Measurements from ENCODE around the gene RIMKLB. TPM values are rescaled to one million over a fixed set of nuclear protein-coding genes. Genes with fewer than 3 reads are reported as not detected.

RIMKLB gene
- total and polyA plus RNA-seq, 2 of the 4 experiments (the other 2 are of a cell fraction) = 12.5 to 18.8 TPM

DNA sequence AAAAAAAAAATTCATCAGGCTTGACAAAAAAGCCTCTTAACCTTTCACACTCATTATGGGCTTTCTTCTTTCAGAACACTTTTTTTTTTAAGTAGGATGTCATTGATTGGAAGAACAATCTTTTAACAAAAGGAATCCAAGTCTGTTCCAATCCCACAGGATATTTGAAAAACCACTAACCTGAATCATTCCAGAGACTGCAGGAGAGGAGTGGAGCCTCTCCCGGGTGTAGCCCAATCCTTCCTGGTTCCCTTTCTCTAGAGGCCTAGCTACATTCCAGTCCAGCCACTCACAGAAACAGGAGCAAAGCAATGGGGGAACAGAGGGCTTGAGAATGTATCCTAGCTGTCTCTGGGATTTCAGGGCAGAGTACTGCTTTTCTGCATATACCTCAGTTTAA lies 39.4 kb upstream of the RIMKLB start:
- Histone ChIP-seq H2BK20ac (ENCODE audit: low read depth, low read length) (no peak overlapping the region), H3K4ac (ENCODE audit: low read depth, low read length) (no peak overlapping the region), H4K91ac (ENCODE audit: insufficient read depth, low read depth, low read length) (no peak overlapping the region), H2BK5ac (ENCODE audit: low read depth, low read length, poor library complexity, severe bottlenecking) (no peak overlapping the region), H4K5ac (ENCODE audit: low read depth, low read length) (no peak overlapping the region), H3K18ac (ENCODE audit: low read depth, low read length) (no peak overlapping the region), H3K36me3 (ENCODE audit: control insufficient read depth, insufficient read depth, low read length) (no peaks in the 10 kb centered on the region), H3K27me3 (ENCODE audit: control insufficient read depth, insufficient read depth, low read length) (peaks cover 10% of the 10 kb centered on the region), H2AK9ac (replicated peaks; ENCODE audit: low read depth, low read length, poor library complexity) (no peak overlapping the region), H3K4me3 (ENCODE audit: insufficient read depth, low read depth, low read length) (no peak overlapping the region), H4K20me1 (ENCODE audit: insufficient read depth, low read length) (no peaks in the 10 kb centered on the region), H2BK15ac (ENCODE audit: low read depth, low read length) (no peak overlapping the region), H3K14ac (replicated peaks; ENCODE audit: low read depth, low read length) (no peak overlapping the region), H3K9ac (ENCODE audit: low read depth, low read length) (no peak overlapping the region), H2AFZ (replicated peaks; ENCODE audit: low read length, poor library complexity) (peak overlapping the region; percentile 41), H3K4me2 (ENCODE audit: low read depth, low read length) (no peak overlapping the region), H3K23ac (ENCODE audit: low read depth, low read length) (no peak overlapping the region), H3K56ac (ENCODE audit: extremely low read depth, insufficient read depth, low read length) (no peak overlapping the region), H3K4me1 (ENCODE audit: control insufficient read depth, insufficient read depth, low read length) (no peaks in the 10 kb centered on the region), H2BK120ac (ENCODE audit: low read depth, low read length) (no peak overlapping the region), H3K27ac (ENCODE audit: insufficient read depth, low read length) (no peak overlapping the region), H3K79me1 (ENCODE audit: low read depth in 1 of 2, low read length in 2 of 2) (no peaks in the 10 kb centered on the region), H2AK5ac (ENCODE audit: low read depth, low read length) (no peak overlapping the region), H3K9me1 (ENCODE audit: insufficient read depth, low read length) (no peaks in the 10 kb centered on the region), H3K9me3 (ENCODE audit: control insufficient read depth, insufficient read depth, low read length) (no peaks in the 10 kb centered on the region), H4K8ac (ENCODE audit: low read depth in 2 of 2, low read length in 2 of 2) (no peak overlapping the region)
- intact Hi-C loops (cut with micrococcal nuclease) (loop anchor here (1.0 to 2.0 kb wide), 2 partner anchors 202 to 380 kb away; no protein-coding TSS in a partner anchor), in situ Hi-C loops (cut with MboI; ENCODE audit: low sequenced_read_pairs) (loop anchor here (10.0 kb wide), 1 partner anchor 386 kb away; no protein-coding TSS in a partner anchor), dilution Hi-C loops (cut with HindIII; ENCODE audit: low sequenced_read_pairs, unreplicated experiment) (no loop called here)
- POLR2A ChIA-PET (ENCODE audit: unreplicated experiment) = no interaction called here
- WGBS, 2 experiments (ENCODE audit: extremely low coverage in 2 of 2, insufficient read length in 1 of 2) = no CpG with 5 or more reads among the region's 1 CpG
- DNase-seq (peak; percentile 50), ATAC-seq (ENCODE audit: low read depth) (peak; percentile 92)
- no peak for TF ChIP-seq MAFK (IDR thresholded peaks at IDR 0.05; ENCODE audit: low read depth, low read length)
- TF ChIP-seq, protein P1, sequence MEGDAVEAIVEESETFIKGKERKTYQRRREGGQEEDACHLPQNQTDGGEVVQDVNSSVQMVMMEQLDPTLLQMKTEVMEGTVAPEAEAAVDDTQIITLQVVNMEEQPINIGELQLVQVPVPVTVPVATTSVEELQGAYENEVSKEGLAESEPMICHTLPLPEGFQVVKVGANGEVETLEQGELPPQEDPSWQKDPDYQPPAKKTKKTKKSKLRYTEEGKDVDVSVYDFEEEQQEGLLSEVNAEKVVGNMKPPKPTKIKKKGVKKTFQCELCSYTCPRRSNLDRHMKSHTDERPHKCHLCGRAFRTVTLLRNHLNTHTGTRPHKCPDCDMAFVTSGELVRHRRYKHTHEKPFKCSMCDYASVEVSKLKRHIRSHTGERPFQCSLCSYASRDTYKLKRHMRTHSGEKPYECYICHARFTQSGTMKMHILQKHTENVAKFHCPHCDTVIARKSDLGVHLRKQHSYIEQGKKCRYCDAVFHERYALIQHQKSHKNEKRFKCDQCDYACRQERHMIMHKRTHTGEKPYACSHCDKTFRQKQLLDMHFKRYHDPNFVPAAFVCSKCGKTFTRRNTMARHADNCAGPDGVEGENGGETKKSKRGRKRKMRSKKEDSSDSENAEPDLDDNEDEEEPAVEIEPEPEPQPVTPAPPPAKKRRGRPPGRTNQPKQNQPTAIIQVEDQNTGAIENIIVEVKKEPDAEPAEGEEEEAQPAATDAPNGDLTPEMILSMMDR (conservative IDR thresholded peaks at IDR 0.05; ENCODE audit: low read depth, low read length) = no peak
- no peak for TF ChIP-seq MXI1 (IDR thresholded peaks at IDR 0.05; ENCODE audit: borderline replicate concordance, low read depth, low read length)
- no peak for TF ChIP-seq CEBPB (IDR thresholded peaks at IDR 0.05; ENCODE audit: low read depth, low read length)
- no peak for TF ChIP-seq FOS (IDR thresholded peaks at IDR 0.05; ENCODE audit: low read depth, low read length)
- TF ChIP-seq NFE2L2 (IDR thresholded peaks at IDR 0.05; ENCODE audit: low read depth, low read length) = no peak
- no peak for TF ChIP-seq CHD1 (IDR thresholded peaks at IDR 0.05; ENCODE audit: low read depth, low read length)
- TF ChIP-seq, protein P2, sequence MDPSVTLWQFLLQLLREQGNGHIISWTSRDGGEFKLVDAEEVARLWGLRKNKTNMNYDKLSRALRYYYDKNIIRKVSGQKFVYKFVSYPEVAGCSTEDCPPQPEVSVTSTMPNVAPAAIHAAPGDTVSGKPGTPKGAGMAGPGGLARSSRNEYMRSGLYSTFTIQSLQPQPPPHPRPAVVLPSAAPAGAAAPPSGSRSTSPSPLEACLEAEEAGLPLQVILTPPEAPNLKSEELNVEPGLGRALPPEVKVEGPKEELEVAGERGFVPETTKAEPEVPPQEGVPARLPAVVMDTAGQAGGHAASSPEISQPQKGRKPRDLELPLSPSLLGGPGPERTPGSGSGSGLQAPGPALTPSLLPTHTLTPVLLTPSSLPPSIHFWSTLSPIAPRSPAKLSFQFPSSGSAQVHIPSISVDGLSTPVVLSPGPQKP (IDR thresholded peaks at IDR 0.05; ENCODE audit: borderline replicate concordance, low read depth, low read length) = no peak
- CTCF ChIA-PET = interaction anchor here (0.5 to 1.8 kb wide), 5 partner anchors 181 to 816 kb away, joined by 3 to 12 read pairs (median 4); no protein-coding TSS in a partner anchor
- BruUV-seq (replicated peaks) = no TSS peak
